ENCODE results near the gene VAC14.

The VAC14 gene

DNA sequence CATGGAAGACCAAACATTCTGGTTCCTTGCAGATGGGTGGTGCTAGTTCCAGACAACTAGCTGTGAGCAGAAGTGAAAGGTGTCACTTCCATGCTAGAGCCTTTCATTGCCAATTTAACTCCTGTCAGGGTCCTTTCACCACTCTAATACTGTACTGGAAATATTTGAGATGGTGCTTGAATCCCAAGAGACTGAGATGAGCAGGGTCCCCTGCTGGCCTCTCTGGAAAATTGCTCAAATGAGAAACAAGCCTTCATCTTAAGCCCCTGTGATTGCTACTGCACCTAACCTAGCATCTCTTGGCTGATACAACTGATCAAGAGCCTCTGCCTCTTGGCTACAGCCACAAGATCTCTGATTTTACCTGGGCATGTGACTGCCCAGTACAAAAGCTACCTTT, 7.4 kb upstream of the VAC14 start:
- POLR2A ChIA-PET, result no interaction called here
- no peak for TF ChIP-seq ZNF692 (tag by site-specific recombination; IDR thresholded peaks at IDR 0.05)
- no peak for TF ChIP-seq KLF9 (tag by site-specific recombination; IDR thresholded peaks at IDR 0.05; ENCODE audit: low read depth)
- TF ChIP-seq ZNF555 (tag by site-specific recombination; conservative IDR thresholded peaks at IDR 0.05), result no peak
- no peak for TF ChIP-seq ZNF473 (tag by site-specific recombination; IDR thresholded peaks at IDR 0.05)
- no peak for TF ChIP-seq ZNF221 (tag by site-specific recombination; IDR thresholded peaks at IDR 0.05; ENCODE audit: borderline replicate concordance)
- TF ChIP-seq SETDB1 (IDR thresholded peaks at IDR 0.05; ENCODE audit: insufficient read length, low read length), result no peak
- TF ChIP-seq, protein P1, sequence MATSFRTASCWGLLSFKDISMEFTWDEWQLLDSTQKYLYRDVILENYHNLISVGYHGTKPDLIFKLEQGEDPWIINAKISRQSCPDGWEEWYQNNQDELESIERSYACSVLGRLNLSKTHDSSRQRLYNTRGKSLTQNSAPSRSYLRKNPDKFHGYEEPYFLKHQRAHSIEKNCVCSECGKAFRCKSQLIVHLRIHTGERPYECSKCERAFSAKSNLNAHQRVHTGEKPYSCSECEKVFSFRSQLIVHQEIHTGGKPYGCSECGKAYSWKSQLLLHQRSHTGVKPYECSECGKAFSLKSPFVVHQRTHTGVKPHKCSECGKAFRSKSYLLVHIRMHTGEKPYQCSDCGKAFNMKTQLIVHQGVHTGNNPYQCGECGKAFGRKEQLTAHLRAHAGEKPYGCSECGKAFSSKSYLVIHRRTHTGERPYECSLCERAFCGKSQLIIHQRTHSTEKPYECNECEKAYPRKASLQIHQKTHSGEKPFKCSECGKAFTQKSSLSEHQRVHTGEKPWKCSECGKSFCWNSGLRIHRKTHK (tag by site-specific recombination; IDR thresholded peaks at IDR 0.05), result no peak
- TF ChIP-seq ZNF624 (tag by site-specific recombination; IDR thresholded peaks at IDR 0.05), result no peak
- TF ChIP-seq ATF2 (tag by site-specific recombination; IDR thresholded peaks at IDR 0.05; ENCODE audit: low read depth), result no peak
- TF ChIP-seq ZNF544 (tag by site-specific recombination; IDR thresholded peaks at IDR 0.05), result no peak
- TF ChIP-seq ZNF791 (tag by site-specific recombination; IDR thresholded peaks at IDR 0.05), result no peak
- TF ChIP-seq ZNF354C (tag by site-specific recombination; IDR thresholded peaks at IDR 0.05; ENCODE audit: borderline replicate concordance, low read depth), result no peak
- TF ChIP-seq KLF16 (tag by site-specific recombination; IDR thresholded peaks at IDR 0.05), result no peak
- TF ChIP-seq ZNF548 (tag by site-specific recombination; IDR thresholded peaks at IDR 0.05), result no peak
- TF ChIP-seq ZNF155 (tag by site-specific recombination; IDR thresholded peaks at IDR 0.05), result no peak
- no peak for TF ChIP-seq ZNF76 (tag by site-specific recombination; IDR thresholded peaks at IDR 0.05; ENCODE audit: borderline replicate concordance, low read depth)
- TF ChIP-seq ZNF558 (tag by site-specific recombination; IDR thresholded peaks at IDR 0.05), result no peak
- no peak for TF ChIP-seq ZBTB21 (tag by site-specific recombination; IDR thresholded peaks at IDR 0.05)
- TF ChIP-seq, protein P2, sequence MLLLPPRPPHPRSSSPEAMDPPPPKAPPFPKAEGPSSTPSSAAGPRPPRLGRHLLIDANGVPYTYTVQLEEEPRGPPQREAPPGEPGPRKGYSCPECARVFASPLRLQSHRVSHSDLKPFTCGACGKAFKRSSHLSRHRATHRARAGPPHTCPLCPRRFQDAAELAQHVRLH (tag by site-specific recombination; IDR thresholded peaks at IDR 0.05), result no peak
- Histone ChIP-seq H3K4me1 (ENCODE audit: control insufficient read depth, insufficient read depth, low read length) (no peaks in the 10 kb centered on the region), H3K36me3 (ENCODE audit: control insufficient read depth in 2 of 2, insufficient read depth in 1 of 2, low read length in 2 of 2) (no peaks in the 10 kb centered on the region), H3K4me3 (ENCODE audit: low read depth, low read length) (no peak overlapping the region), H3K9me3 (ENCODE audit: control insufficient read depth, insufficient read depth, low read depth, low read length) (no peaks in the 10 kb centered on the region), H3K27ac (ENCODE audit: extremely low read depth, low read depth, low read length) (no peak overlapping the region)
- CTCF ChIA-PET, result no interaction called here

- TF ChIP-seq ZNF501 (tag by site-specific recombination; IDR thresholded peaks at IDR 0.05), result no peak
- no peak for TF ChIP-seq MZF1 (tag by site-specific recombination; IDR thresholded peaks at IDR 0.05; ENCODE audit: borderline replicate concordance)
- TF ChIP-seq ZEB2 (tag by site-specific recombination; IDR thresholded peaks at IDR 0.05), result no peak
- no peak for TF ChIP-seq CTCF (tag by site-specific recombination; IDR thresholded peaks at IDR 0.05)
- TF ChIP-seq, protein P3, sequence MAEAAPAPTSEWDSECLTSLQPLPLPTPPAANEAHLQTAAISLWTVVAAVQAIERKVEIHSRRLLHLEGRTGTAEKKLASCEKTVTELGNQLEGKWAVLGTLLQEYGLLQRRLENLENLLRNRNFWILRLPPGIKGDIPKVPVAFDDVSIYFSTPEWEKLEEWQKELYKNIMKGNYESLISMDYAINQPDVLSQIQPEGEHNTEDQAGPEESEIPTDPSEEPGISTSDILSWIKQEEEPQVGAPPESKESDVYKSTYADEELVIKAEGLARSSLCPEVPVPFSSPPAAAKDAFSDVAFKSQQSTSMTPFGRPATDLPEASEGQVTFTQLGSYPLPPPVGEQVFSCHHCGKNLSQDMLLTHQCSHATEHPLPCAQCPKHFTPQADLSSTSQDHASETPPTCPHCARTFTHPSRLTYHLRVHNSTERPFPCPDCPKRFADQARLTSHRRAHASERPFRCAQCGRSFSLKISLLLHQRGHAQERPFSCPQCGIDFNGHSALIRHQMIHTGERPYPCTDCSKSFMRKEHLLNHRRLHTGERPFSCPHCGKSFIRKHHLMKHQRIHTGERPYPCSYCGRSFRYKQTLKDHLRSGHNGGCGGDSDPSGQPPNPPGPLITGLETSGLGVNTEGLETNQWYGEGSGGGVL (tag by site-specific recombination; IDR thresholded peaks at IDR 0.05), result no peak
- Histone ChIP-seq H3K4me1 (ENCODE audit: control insufficient read depth, insufficient read depth, low read length) (no peaks in the 10 kb centered on the region), H3K36me3 (ENCODE audit: control insufficient read depth in 2 of 2, insufficient read depth in 1 of 2, low read length in 2 of 2) (no peaks in the 10 kb centered on the region), H3K4me3 (ENCODE audit: low read depth, low read length) (no peak overlapping the region), H3K9me3 (ENCODE audit: control insufficient read depth, insufficient read depth, low read depth, low read length) (no peaks in the 10 kb centered on the region), H3K27ac (ENCODE audit: extremely low read depth, low read depth, low read length) (no peak overlapping the region)
- ChIA-PET POLR2A (no interaction called here), CTCF (no interaction called here)
These were observed 4.8 kb upstream of the VAC14 start for GRCh38 chr16:70805787-70806186.

All from HEK293 (cell line).